HG03520 (cell line): ENCODE results near the gene RNH1.
"Not testable (repeated sequence)": the region's sequence is repeated elsewhere in the genome, so short reads cannot be mapped to it uniquely, and the experiment has no call there.

ENCODE experiments used
- ATAC-seq: cut with Tn5 transposase; IDR thresholded peaks from one replicate; pipeline ENCODE4 v1.9.1; 2021; ENCODE audit warnings: mild to moderate bottlenecking, moderate library complexity; ENCODE audit not compliant: unreplicated experiment

The RNH1 gene

GRCh38 chr11:479311-479710 is 27.7 kb downstream of the RNH1 start:
- ATAC-seq: no peak

- ATAC-seq: no peak
Measured at GRCh38 chr11:477052-477715, 29.9 kb downstream of the RNH1 start.

- ATAC-seq: no peak
Measured at GRCh38 chr11:476416-476815, 30.6 kb downstream of the RNH1 start.

- no peak for ATAC-seq
Measured at GRCh38 chr11:475941-476340, 31.1 kb downstream of the RNH1 start.

- ATAC-seq: no peak
Measured at GRCh38 chr11:474914-475506, 32.0 kb downstream of the RNH1 start.

- no peak for ATAC-seq
Measured at GRCh38 chr11:473962-474785, 32.9 kb downstream of the RNH1 start.

GRCh38 chr11:473415-473814 is 33.6 kb downstream of the RNH1 start:
- no peak for ATAC-seq

GRCh38 chr11:472816-473215 is 34.2 kb downstream of the RNH1 start:
- no peak for ATAC-seq

GRCh38 chr11:472272-472671 is 34.8 kb downstream of the RNH1 start:
- ATAC-seq: no peak

- ATAC-seq: no peak
Measured at GRCh38 chr11:471468-472145, 35.4 kb downstream of the RNH1 start.

GRCh38 chr11:469684-470560 is 37.1 kb downstream of the RNH1 start:
- ATAC-seq: no peak

GRCh38 chr11:469026-469683 is 37.9 kb downstream of the RNH1 start:
- ATAC-seq: not testable (repeated sequence)

- no peak for ATAC-seq
Measured at GRCh38 chr11:468493-468892, 38.5 kb downstream of the RNH1 start.

- ATAC-seq: no peak
Measured at GRCh38 chr11:468036-468435, 39.0 kb downstream of the RNH1 start.

- ATAC-seq: no peak
Measured at GRCh38 chr11:465896-466530, 41.0 kb downstream of the RNH1 start.

GRCh38 chr11:464316-464715 is 42.7 kb downstream of the RNH1 start:
- ATAC-seq: no peak

GRCh38 chr11:462107-462890 is 44.7 kb downstream of the RNH1 start:
- ATAC-seq: no peak

- no peak for ATAC-seq
Measured at GRCh38 chr11:461626-462025, 45.4 kb downstream of the RNH1 start.
